Caco-2 (cell line): Measurements from ENCODE around the gene CEP57L1. TPM values are rescaled to one million over a fixed set of nuclear protein-coding genes. Genes with fewer than 3 reads are reported as not detected.

Experiments
- BruUV-seq: library from RNA; stranded (reverse); fragments of 400-500 nt; replicated peaks from 2 replicates; lab custom pipeline; 2021; lab: Mats Ljungman, UMichigan
- CTCF ChIA-PET: fragments of 300-600 bp; sonication (Branson Sonifier 250); formaldehyde crosslinking; loops from one replicate; lab custom pipeline; 2022; ENCODE audit warnings: antibody characterized with exemption; lab: Charles Lee
- POLR2A ChIA-PET: fragments of 300-600 bp; sonication (Branson Sonifier 250); formaldehyde crosslinking; loops from one replicate; lab custom pipeline; 2022; ENCODE audit warnings: antibody characterized with exemption; lab: Charles Lee
- DNase-seq, 2 experiments: peaks; one replicate each; pipeline versions ENCODE4 v3.0.0 to v3.0.0-alpha.2; 2020 to 2022
- H3K27me3 ChIP-seq: replicated peaks from 2 replicates; pipeline ENCODE4 v1.6.0; 2011; ENCODE audit warnings: low read length; ENCODE audit not compliant: control insufficient read depth, insufficient read depth
- H3K36me3 ChIP-seq: 2 replicates; pipeline ENCODE4 v1.5.1; 2011; ENCODE audit warnings: low read length; ENCODE audit not compliant: control insufficient read depth, insufficient read depth
- H3K4me1 ChIP-seq: fragments of 250-450 bp; sonication (Bioruptor Pico); 2 replicates; pipeline ENCODE4 v1.5.1; 2020; ENCODE audit warnings: mild to moderate bottlenecking
- H3K4me3 ChIP-seq: 2 replicates; pipeline ENCODE4 v1.5.1; 2011; ENCODE audit warnings: low read depth, mild to moderate bottlenecking, control low read depth, low read length
- H3K9me3 ChIP-seq: fragments of 250-450 bp; sonication (Bioruptor Pico); 2 replicates; pipeline ENCODE4 v1.5.1; 2020; ENCODE audit warnings: mild to moderate bottlenecking, moderate library complexity
- H3K27ac Mint-ChIP-seq: one replicate; pipeline ENCODE4 v1.8.0; 2022; ENCODE audit warnings: mixed read lengths; ENCODE audit not compliant: unreplicated experiment
- H3K27me3 Mint-ChIP-seq: one replicate; pipeline ENCODE4 v1.8.0; 2022; ENCODE audit warnings: mixed read lengths; ENCODE audit not compliant: insufficient read depth, unreplicated experiment
- H3K36me3 Mint-ChIP-seq: one replicate; pipeline ENCODE4 v1.8.0; 2022; ENCODE audit warnings: mild to moderate bottlenecking, mixed read lengths; ENCODE audit not compliant: insufficient read depth, unreplicated experiment
- H3K4me1 Mint-ChIP-seq: one replicate; pipeline ENCODE4 v1.8.0; 2022; ENCODE audit warnings: low read depth, mixed read lengths; ENCODE audit not compliant: unreplicated experiment
- H3K4me3 Mint-ChIP-seq: one replicate; pipeline ENCODE4 v1.8.0; 2022; ENCODE audit warnings: mild to moderate bottlenecking, moderate library complexity, mixed read lengths; ENCODE audit not compliant: unreplicated experiment
- H3K9me3 Mint-ChIP-seq: one replicate; pipeline ENCODE4 v1.8.0; 2022; ENCODE audit warnings: mixed read lengths; ENCODE audit not compliant: unreplicated experiment
- CTCF ChIP-seq, 2 experiments: fragments of 200-600 bp in 1 of 2; IDR thresholded peaks; 1 replicate in 1 of 2; 2 replicates in 1 of 2; pipeline versions ENCODE4 v1.5.1 to v1.8.0; 2011 to 2022; ENCODE audit warnings: antibody characterized with exemption in 1 of 2, control low read depth in 1 of 2, inconsistent platforms in 1 of 2, low read depth in 1 of 2, low read length in 1 of 2, mild to moderate bottlenecking in 1 of 2, moderate library complexity in 1 of 2; ENCODE audit not compliant: insufficient read depth in 1 of 2, severe bottlenecking in 1 of 2, unreplicated experiment in 1 of 2
- intact Hi-C: fragments of 100-400 bp; cut with micrococcal nuclease; formaldehyde crosslinking; loops from one replicate; pipeline ENCODE4 v1.10.0; 2022; ENCODE audit not compliant: unreplicated experiment
- total RNA-seq: library from RNA; stranded (reverse); gene quantifications from 2 replicates; pipeline ENCODE4 v1.2.3, GENCODE V29; 2022

CEP57L1 gene
- total RNA-seq, 1 experiment from 2014 or later = 12.7 TPM

GRCh38 chr6:109172101-109172746 is 76.9 kb downstream of the CEP57L1 start:
- Mint-ChIP-seq H3K36me3 (no peaks in the 10 kb centered on the region), H3K4me3 (no peak overlapping the region), H3K4me1 (peaks cover 6% of the 10 kb centered on the region), H3K27me3 (no peaks in the 10 kb centered on the region), H3K27ac (no peak overlapping the region), H3K9me3 (no peaks in the 10 kb centered on the region)
- no peak overlapping the region for H3K4me3 ChIP-seq
- no peaks in the 10 kb centered on the region for H3K9me3 ChIP-seq
- ChIA-PET POLR2A (interaction anchor here (1.2 kb wide), 1 partner anchor 77 kb away, joined by 4 read pairs; the partner anchor contains the start of gene SESN1), CTCF (interaction anchor here (0.6 to 0.7 kb wide), 2 partner anchors 78 to 212 kb away, joined by 3 read pairs; partner anchors contain the start of gene SESN1)
- peaks cover 18% of the 10 kb centered on the region for H3K4me1 ChIP-seq
- peak in 1 of 2 experiments; percentile 9 for TF ChIP-seq CTCF (IDR thresholded peaks at IDR 0.05; ENCODE audit: insufficient read depth in 1 of 2, low read depth in 1 of 2, low read length in 1 of 2, severe bottlenecking in 1 of 2, unreplicated experiment in 1 of 2)
- H3K27me3 ChIP-seq = no peaks in the 10 kb centered on the region
- peak; percentile 73 to 80 for DNase-seq
- H3K36me3 ChIP-seq = no peaks in the 10 kb centered on the region
- intact Hi-C loops = loop anchor here (5.0 kb wide), 1 partner anchor 75 kb away; the partner anchor contains the start of gene CEP57L1
- no TSS peak for BruUV-seq

- intact Hi-C loops = loop anchor here (5.0 kb wide), 1 partner anchor 78 kb away; the partner anchor contains the start of gene CEP57L1
- Histone ChIP-seq H3K4me3 (no peak overlapping the region), H3K4me1 (peaks cover 18% of the 10 kb centered on the region), H3K27me3 (no peaks in the 10 kb centered on the region), H3K9me3 (no peaks in the 10 kb centered on the region), H3K36me3 (no peaks in the 10 kb centered on the region)
- no TSS peak for BruUV-seq
- Mint-ChIP-seq H3K27ac (no peak overlapping the region), H3K27me3 (no peaks in the 10 kb centered on the region), H3K4me3 (no peak overlapping the region), H3K9me3 (no peaks in the 10 kb centered on the region), H3K4me1 (peaks cover 6% of the 10 kb centered on the region), H3K36me3 (no peaks in the 10 kb centered on the region)
- POLR2A ChIA-PET = no interaction called here
- CTCF ChIA-PET = interaction anchor here (0.6 kb wide), 1 partner anchor 286 kb away, joined by 9 read pairs; no protein-coding TSS in a partner anchor
- no peak for TF ChIP-seq CTCF (IDR thresholded peaks at IDR 0.05; ENCODE audit: insufficient read depth in 1 of 2, low read depth in 1 of 2, low read length in 1 of 2, severe bottlenecking in 1 of 2, unreplicated experiment in 1 of 2)
- no peak for DNase-seq
Measured at GRCh38 chr6:109174916-109175315, 79.6 kb downstream of the CEP57L1 start.

- H3K4me3 Mint-ChIP-seq = no peak overlapping the region
- POLR2A ChIA-PET = no interaction called here
Measured at GRCh38 chr6:109178921-109179320, 83.6 kb downstream of the CEP57L1 start.

More at GRCh38 chr6:109178921-109179320, 83.6 kb downstream of the CEP57L1 start:
- CTCF ChIA-PET = no interaction called here
- no peaks in the 10 kb centered on the region for H3K4me1 ChIP-seq
- H3K4me3 ChIP-seq = no peak overlapping the region
- no peaks in the 10 kb centered on the region for H3K9me3 ChIP-seq
- intact Hi-C loops = no loop called here
- no peak for TF ChIP-seq CTCF (IDR thresholded peaks at IDR 0.05; ENCODE audit: insufficient read depth in 1 of 2, low read depth in 1 of 2, low read length in 1 of 2, severe bottlenecking in 1 of 2, unreplicated experiment in 1 of 2)
- Mint-ChIP-seq H3K27me3 (no peaks in the 10 kb centered on the region), H3K4me1 (peaks cover 13% of the 10 kb centered on the region), H3K36me3 (no peaks in the 10 kb centered on the region), H3K27ac (no peak overlapping the region), H3K9me3 (no peaks in the 10 kb centered on the region)
- DNase-seq = no peak
- no TSS peak for BruUV-seq
- H3K36me3 ChIP-seq = no peaks in the 10 kb centered on the region
- H3K27me3 ChIP-seq = no peaks in the 10 kb centered on the region
